K562 (cell line): ENCODE measurements around the gene ASCC1. TPM values are rescaled to one million over a fixed set of nuclear protein-coding genes. Genes with fewer than 3 reads are reported as not detected.

Experiments used
- CBX1 ChIP-seq: sonication (generic); IDR thresholded peaks from 2 replicates; pipeline ENCODE4 v1.6.1; 2016; ENCODE audit warnings: antibody characterized with exemption, low read depth, mild to moderate bottlenecking
- CREB3L1 ChIP-seq: fragments of 450-650 bp; IDR thresholded peaks from 2 replicates; pipeline ENCODE4 v1.6.1; 2014; ENCODE audit warnings: low read depth, mild to moderate bottlenecking, moderate library complexity, borderline replicate concordance
- FIP1L1 ChIP-seq: fragments of 200-400 bp; formaldehyde crosslinking; IDR thresholded peaks from 2 replicates; pipeline ENCODE4 v1.6.1; 2018; ENCODE audit warnings: mild to moderate bottlenecking, low read depth, low read length; ENCODE audit not compliant: poor library complexity, severe bottlenecking
- FOXA3 ChIP-seq, 2 experiments: fragments of 450-650 bp in 1 of 2; sonication (generic) in 1 of 2; formaldehyde crosslinking; IDR thresholded peaks in 1 of 2; conservative IDR thresholded peaks in 1 of 2; 2 replicates each; pipeline versions ENCODE4 v1.4.0 to v1.8.0; 2020 to 2022; ENCODE audit warnings: mild to moderate bottlenecking in 2 of 2, missing genetic modification reagents in 1 of 2
- GABPB1 ChIP-seq: sonication (generic); formaldehyde crosslinking; IDR thresholded peaks from 2 replicates; pipeline ENCODE4 v1.8.0; 2022; ENCODE audit warnings: mild to moderate bottlenecking, missing genetic modification reagents
- HLTF ChIP-seq: fragments of 450-650 bp; IDR thresholded peaks from 2 replicates; pipeline ENCODE4 v1.6.1; 2016
- MYNN ChIP-seq, 2 experiments: sonication (generic); formaldehyde crosslinking in 1 of 2; IDR thresholded peaks; 2 replicates each; pipeline versions ENCODE4 v1.5.0 to v1.6.1; 2016 to 2020; ENCODE audit warnings: antibody characterized with exemption in 1 of 2, missing genetic modification reagents in 1 of 2
- NCOA4 ChIP-seq: fragments of 450-650 bp; IDR thresholded peaks from 2 replicates; pipeline ENCODE4 v1.6.1; 2018; ENCODE audit warnings: mild to moderate bottlenecking; ENCODE audit not compliant: partially characterized antibody
- POU5F1 ChIP-seq: fragments of 150-350 bp; IDR thresholded peaks from 2 replicates; pipeline ENCODE4 v1.6.1; 2014; ENCODE audit warnings: borderline replicate concordance, low read length, low read depth, mild to moderate bottlenecking; ENCODE audit not compliant: partially characterized antibody
- RBM22 ChIP-seq: fragments of 200-400 bp; formaldehyde crosslinking; IDR thresholded peaks from 2 replicates; pipeline ENCODE4 v1.6.1; 2018; ENCODE audit warnings: low read length, low read depth; ENCODE audit not compliant: poor library complexity, severe bottlenecking
- SMC3 ChIP-seq: conservative IDR thresholded peaks from 2 replicates; pipeline ENCODE4 v1.6.1; 2011; ENCODE audit warnings: low read depth, low read length, improper control_type of control experiment; ENCODE audit not compliant: insufficient read depth
- SOX6 ChIP-seq: fragments of 450-650 bp; IDR thresholded peaks from 2 replicates; pipeline ENCODE4 v1.6.1; 2014; ENCODE audit warnings: mild to moderate bottlenecking
- SRSF3 ChIP-seq: fragments of 200-400 bp; formaldehyde crosslinking; IDR thresholded peaks from 2 replicates; pipeline ENCODE4 v1.6.1; 2016; ENCODE audit warnings: mild to moderate bottlenecking, low read length, moderate library complexity; ENCODE audit not compliant: insufficient read depth
- SRSF7 ChIP-seq: fragments of 200-400 bp; formaldehyde crosslinking; optimal IDR thresholded peaks from 2 replicates; pipeline ENCODE3; 2017; ENCODE audit warnings: mild to moderate bottlenecking, low read depth, low read length
- TCF7 ChIP-seq: sonication (generic); IDR thresholded peaks from 2 replicates; pipeline ENCODE4 v1.6.1; 2016; ENCODE audit warnings: antibody characterized with exemption, borderline replicate concordance
- ZBTB12 ChIP-seq: fragments of 250-450 bp; sonication (Bioruptor Pico); IDR thresholded peaks from 2 replicates; pipeline ENCODE4 v1.4.0; 2020
- ZFX ChIP-seq: sonication (generic); formaldehyde crosslinking; IDR thresholded peaks from 2 replicates; pipeline ENCODE4 v1.8.0; 2022; ENCODE audit warnings: mild to moderate bottlenecking, missing genetic modification reagents, moderate library complexity
- ZKSCAN8 ChIP-seq: fragments of 200-800 bp; sonication (Bioruptor generic); IDR thresholded peaks from 2 replicates; pipeline ENCODE4 v1.6.1; 2016; ENCODE audit warnings: missing genetic modification characterization, missing compliant biosample characterization
- ZNF212 ChIP-seq: fragments of 450-650 bp; formaldehyde crosslinking; IDR thresholded peaks from 2 replicates; pipeline ENCODE4 v1.4.0; 2020; ENCODE audit warnings: mild to moderate bottlenecking
- ZNF57 ChIP-seq: fragments of 450-650 bp; formaldehyde crosslinking; IDR thresholded peaks from 2 replicates; pipeline ENCODE4 v1.4.0; 2020; ENCODE audit warnings: mild to moderate bottlenecking, moderate library complexity
- ZZZ3 ChIP-seq: fragments of 450-650 bp; IDR thresholded peaks from 2 replicates; pipeline ENCODE4 v1.6.1; 2016; ENCODE audit warnings: antibody characterized with exemption, mild to moderate bottlenecking, moderate library complexity
- polyA plus RNA-seq, 8 experiments: library from polyadenylated mRNA; depleted of rRNA in 4 of 8; stranded (reverse) in 5 of 8; unstranded in 3 of 8; fragments of >200 nt; fragmentation: Nextera tagmentation in 2 of 8; fragmentation: Illumina TruSeq in 1 of 8; extraction: Ambion mirVana in 2 of 8; extraction: Trizol in 1 of 8; gene quantifications; 2 replicates each; pipeline versions ENCODE4 v1.2.1 to v1.2.3, GENCODE V29; 2011 to 2014; ENCODE audit warnings: inconsistent platforms in 1 of 8, missing spikeins in 1 of 8
- total RNA-seq, 7 experiments: library from RNA; depleted of rRNA in 6 of 7; stranded (reverse); fragments of >200 nt in 6 of 7; fragmentation: Illumina TruSeq in 2 of 7; extraction: Trizol in 2 of 7; gene quantifications; 2 replicates each; pipeline versions ENCODE4 v1.2.1 to v1.2.3, GENCODE V29; 2011 to 2021; ENCODE audit warnings: low replicate concordance in 1 of 7
- TF ChIP-seq, protein P1 (sequence below), 2 experiments: fragments of 450-650 bp; conservative IDR thresholded peaks; 2 replicates each; pipeline ENCODE4 v1.6.1; 2017; ENCODE audit warnings: mild to moderate bottlenecking in 2 of 2, moderate library complexity in 2 of 2
- TF ChIP-seq, protein P2 (sequence below): fragments of 450-650 bp; conservative IDR thresholded peaks from 2 replicates; pipeline ENCODE4 v1.6.1; 2016; ENCODE audit warnings: missing genetic modification characterization, low read depth, mild to moderate bottlenecking, missing compliant biosample characterization, moderate library complexity

Gene ASCC1
- total and polyA plus RNA-seq, 9 of the 15 experiments (the other 6 are each of a cell fraction or from before 2014, with no cell fraction given), result 31.7 to 73.3 (median 52.8) TPM

DNA sequence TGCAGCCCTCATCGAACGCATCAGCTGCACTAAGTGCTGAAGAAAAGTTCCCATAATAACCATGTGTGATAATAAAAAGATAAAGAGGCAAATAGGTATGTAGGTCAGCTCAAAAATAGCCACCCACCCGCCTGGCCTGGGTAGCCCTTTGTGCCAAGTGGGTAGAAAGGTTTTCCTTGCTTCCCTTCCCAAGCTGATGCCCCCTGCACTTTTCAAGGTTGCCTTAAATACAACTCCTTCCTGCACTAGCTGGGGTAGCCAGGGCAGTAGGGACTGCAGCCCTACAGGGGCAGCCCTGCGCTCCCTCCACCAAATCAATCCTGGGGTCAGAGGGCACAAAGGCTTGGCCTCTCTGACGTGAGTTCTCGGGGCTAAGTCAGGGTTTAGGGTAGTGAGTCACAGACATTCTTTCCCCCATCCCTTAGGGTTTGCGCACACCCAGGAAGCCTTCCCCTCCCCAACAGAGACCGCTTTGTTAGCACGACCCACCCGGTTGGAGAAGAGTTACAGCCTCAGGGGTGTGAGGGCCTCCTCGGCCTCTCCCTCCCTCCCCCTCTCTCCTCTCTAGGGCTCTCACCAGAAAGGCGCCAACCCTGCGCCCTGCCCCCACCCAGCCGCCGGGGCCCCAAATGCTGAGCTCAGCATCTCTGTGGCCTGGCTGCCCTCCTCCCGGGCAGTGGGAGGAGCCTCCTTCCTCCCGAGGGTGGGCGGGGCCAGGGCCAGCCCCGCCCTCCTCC lies 44.3 kb upstream of the ASCC1 start (continued):
- no peak for TF ChIP-seq POU5F1
- TF ChIP-seq SRSF7, result no peak
- TF ChIP-seq ZNF57 (CRISPR knock-in tag), result no peak
- TF ChIP-seq SRSF3, result no peak
- no peak for TF ChIP-seq SMC3
- TF ChIP-seq ZZZ3, result no peak
- no peak for TF ChIP-seq FIP1L1
- no peak for TF ChIP-seq RBM22
- TF ChIP-seq ZFX (CRISPR knock-in tag), result no peak
- TF ChIP-seq ZKSCAN8 (CRISPR knock-in tag), result peak; percentile 13; the same call in 1 of the 2 replicates
- TF ChIP-seq, protein P1, sequence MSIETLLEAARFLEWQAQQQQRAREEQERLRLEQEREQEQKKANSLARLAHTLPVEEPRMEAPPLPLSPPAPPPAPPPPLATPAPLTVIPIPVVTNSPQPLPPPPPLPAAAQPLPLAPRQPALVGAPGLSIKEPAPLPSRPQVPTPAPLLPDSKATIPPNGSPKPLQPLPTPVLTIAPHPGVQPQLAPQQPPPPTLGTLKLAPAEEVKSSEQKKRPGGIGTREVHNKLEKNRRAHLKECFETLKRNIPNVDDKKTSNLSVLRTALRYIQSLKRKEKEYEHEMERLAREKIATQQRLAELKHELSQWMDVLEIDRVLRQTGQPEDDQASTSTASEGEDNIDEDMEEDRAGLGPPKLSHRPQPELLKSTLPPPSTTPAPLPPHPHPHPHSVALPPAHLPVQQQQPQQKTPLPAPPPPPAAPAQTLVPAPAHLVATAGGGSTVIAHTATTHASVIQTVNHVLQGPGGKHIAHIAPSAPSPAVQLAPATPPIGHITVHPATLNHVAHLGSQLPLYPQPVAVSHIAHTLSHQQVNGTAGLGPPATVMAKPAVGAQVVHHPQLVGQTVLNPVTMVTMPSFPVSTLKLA (conservative IDR thresholded peaks at IDR 0.05), result peak in 1 of 2 experiments; percentile 65; a peak in 2 of 4 replicates
- no peak for TF ChIP-seq NCOA4
- 0 out of 2 replicates have a peak, but pooled peaks have one; percentile 51 for TF ChIP-seq ZNF212
- peak; percentile 58; the same call in 1 of the 2 replicates for TF ChIP-seq MYNN (IDR thresholded peaks at IDR 0.05)
- TF ChIP-seq MYNN (CRISPR knock-in tag; IDR thresholded peaks at IDR 0.05), result no peak
- no peak for TF ChIP-seq FOXA3 (CRISPR knock-in tag; conservative IDR thresholded peaks at IDR 0.05 in 1 of 2, IDR thresholded peaks at IDR 0.05 in 1 of 2)
- peak; percentile 12; the same call in 1 of the 2 replicates for TF ChIP-seq HLTF
- no peak for TF ChIP-seq CREB3L1
- TF ChIP-seq TCF7, result no peak
- TF ChIP-seq SOX6, result no peak; the same call in 1 of the 2 replicates
- TF ChIP-seq GABPB1 (CRISPR knock-in tag), result no peak; the same call in 1 of the 2 replicates
- TF ChIP-seq ZBTB12 (CRISPR knock-in tag), result 0 out of 2 replicates have a peak, but pooled peaks have one; percentile 47
- TF ChIP-seq, protein P2, sequence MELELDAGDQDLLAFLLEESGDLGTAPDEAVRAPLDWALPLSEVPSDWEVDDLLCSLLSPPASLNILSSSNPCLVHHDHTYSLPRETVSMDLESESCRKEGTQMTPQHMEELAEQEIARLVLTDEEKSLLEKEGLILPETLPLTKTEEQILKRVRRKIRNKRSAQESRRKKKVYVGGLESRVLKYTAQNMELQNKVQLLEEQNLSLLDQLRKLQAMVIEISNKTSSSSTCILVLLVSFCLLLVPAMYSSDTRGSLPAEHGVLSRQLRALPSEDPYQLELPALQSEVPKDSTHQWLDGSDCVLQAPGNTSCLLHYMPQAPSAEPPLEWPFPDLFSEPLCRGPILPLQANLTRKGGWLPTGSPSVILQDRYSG (tag), result peak; percentile 87
- no peak for TF ChIP-seq CBX1
